CD4-positive, alpha-beta T cell treated with Interleukin-2 at 100 ng/mL for 4 hours (primary cell): ENCODE results near the gene POLR3A.
"Not testable (repeated sequence)": the region's sequence is repeated elsewhere in the genome, so short reads cannot be mapped to it uniquely, and the experiment has no call there.

Experiments used
- DNase-seq: peaks from one replicate; pipeline ENCODE4 v3.0.0-alpha.2; 2020; ENCODE audit warnings: low spot score

Gene POLR3A

GRCh38 chr10:78019264-78019663, 10.1 kb downstream of the POLR3A start:
- DNase-seq = no peak

DNA sequence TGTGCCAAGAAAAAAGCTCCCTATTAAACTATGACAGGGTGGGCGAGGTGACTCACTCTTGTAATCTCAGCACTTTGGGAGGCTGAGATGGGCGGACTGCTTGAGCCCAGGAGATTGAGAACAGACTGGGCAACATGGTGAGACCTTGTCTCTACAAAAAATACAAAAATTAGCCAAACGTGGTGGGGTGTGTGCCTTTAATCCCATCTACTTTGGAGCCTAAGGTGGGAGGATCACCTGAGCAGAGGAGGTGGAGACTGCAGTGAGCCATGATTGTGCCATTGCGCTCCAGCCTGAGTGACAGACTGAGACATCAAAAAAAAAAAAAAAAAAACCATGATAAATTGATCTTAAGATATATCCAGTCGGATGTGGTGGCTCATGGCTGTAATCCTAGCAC, 11.5 kb downstream of the POLR3A start:
- DNase-seq = no peak

DNA sequence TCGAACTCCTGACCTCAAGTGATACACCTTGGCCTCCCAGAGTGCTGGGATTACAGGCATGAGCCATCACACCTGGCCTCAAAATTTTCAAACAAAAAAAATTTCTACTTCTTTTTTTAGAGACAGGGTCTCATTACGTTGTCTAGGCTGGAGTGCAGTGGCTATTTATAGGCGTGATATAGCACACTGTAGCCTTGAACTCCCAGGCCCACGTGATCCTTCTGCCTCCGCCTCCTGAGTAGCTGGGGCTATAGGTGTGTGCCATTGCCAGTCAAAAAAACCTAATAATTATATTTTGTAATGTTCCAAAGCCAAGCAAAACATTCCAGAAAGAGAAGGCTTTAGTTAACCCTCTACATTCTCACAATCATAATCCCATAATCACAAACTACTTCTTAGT, 13.8 kb downstream of the POLR3A start:
- DNase-seq = no peak

DNA sequence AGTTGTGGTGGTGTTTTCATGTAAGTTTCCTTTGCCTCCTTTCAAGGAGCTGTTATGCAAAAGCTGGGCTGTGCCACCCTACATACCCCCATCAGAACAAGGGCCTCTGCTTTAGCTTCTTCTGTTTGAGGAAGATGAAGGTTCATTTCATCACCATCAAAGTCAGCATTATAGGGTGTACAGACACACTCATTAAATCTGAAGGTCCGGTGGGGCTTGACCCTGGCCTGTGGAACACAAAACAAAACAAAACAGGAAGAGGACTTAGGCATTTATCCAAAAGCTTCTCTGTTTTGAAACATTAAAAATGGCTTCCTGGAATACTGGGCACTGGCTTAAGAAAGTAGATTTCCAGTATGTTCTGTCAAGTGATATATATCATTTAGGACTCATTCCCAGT, 15.8 kb downstream of the POLR3A start:
- no peak for DNase-seq

DNA sequence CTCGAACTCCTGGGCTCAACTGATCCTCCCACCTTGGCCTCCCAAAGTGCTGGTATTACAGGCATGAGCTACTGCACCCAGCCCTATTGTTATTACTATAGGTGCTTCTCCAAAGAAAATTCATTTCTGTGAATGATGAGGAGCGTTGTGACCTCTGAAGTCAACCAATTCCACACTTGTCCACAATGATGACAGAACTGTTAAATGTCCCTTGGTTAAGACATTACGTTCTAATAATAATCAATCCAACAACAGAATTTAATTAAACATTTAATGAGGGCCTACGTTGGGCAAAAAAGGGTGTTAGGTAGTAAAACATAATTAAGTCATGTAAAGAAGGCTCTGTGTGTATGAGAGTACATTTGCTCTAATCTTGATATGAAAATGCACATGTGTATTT, 18.2 kb downstream of the POLR3A start:
- DNase-seq = no peak

DNA sequence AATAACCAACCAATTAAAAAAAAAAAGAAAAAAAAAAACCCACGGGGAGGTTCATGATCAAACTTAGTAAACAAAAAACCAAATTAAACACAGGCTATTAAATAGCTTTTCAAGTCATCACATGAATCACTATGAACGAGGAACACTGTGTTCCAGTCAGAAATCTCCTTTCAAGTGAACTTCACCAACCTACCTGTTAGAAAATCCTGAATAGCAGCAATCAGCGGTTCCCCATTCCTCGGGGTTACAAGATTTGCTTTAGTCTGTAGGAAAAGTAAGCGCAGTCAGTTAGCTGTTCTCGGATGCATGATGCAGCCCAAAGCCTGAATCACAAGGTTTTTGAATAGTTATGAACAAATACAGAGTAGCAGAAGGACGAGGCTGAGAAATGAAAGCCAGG, 19.0 kb downstream of the POLR3A start:
- DNase-seq = no peak

DNA sequence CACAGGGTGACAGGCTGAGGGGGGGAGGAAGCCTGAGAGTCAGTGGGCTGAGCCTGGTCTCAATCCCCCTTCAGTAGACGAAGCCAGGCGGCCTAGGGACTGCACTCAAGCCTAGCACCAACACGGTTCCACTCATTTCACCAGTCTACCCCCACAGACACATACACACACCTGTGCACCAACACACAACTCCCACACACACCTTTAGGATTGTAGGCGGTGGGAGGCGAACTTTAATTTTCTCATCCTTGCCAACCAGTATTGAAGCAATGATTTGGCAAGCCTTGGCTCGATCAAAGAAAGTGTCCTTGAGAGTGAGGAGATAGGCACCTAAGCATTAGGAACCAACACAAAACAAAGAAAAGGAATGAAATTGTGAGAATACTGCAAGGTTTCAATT, 19.7 kb downstream of the POLR3A start:
- DNase-seq = no peak

GRCh38 chr10:78007172-78007571, 22.1 kb downstream of the POLR3A start:
- DNase-seq = no peak

DNA sequence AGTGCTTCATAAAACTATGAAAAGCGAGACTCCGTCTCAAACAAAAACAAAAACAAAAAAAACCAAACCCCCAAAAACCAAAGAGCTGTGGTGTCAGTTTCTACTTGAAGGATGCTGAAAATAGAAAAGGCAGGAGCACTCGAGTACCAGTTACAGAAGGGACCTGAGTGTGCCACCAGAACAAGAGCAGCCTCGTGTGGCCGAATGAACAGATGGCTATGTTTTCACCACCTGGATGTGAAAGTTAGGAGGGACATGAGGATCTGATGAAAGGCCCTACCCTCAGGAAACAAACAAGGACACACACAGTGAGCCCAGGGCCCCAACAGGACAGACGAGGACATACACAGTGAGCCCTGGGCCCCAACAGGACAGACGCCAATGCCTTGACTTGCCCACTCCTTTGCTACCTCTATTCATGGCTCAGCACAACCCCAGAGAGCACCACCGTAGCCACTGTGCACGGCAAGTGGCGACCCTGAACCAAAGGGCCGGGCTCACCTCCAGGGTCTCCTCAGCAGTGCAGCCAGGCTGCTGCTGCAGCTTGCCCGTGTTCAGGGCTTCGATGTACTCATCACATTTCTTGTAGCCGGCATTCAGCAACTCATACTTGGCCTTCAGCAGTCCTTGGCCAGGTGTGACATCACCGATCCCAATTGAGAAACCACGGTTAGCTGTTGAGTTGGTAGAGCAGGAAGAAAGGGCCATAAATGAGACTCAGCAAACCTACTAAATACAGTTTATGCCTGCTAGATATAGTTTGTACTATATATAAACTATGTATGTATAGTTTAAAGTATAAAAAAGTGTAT, 24.9 kb downstream of the POLR3A start:
- no peak for DNase-seq

GRCh38 chr10:78002541-78003288, 26.6 kb downstream of the POLR3A start:
- no peak for DNase-seq

DNA sequence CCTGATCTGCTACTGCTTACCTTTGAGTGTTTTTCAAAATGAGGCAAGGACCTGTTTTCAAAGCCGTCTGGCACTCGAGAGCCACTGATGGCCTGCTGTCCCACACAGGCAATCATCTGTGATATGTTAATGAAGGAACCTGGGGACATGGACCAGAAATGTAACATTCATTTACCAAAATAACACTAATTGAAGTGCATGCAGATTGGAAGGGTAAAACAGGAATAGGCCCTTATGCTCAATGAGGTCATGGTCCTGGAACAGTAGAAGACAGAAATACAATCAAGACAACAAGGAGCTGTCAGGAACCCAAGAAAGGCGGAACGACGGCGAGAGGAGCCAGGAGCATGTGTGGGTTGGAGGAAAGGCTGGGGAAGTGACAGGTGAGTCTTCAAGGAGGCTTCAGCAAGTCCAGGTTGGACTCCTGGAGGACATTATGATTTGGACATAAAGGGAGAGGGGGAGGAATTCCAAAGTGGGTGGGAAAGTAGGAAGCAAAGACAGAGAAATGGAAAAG, 28.3 kb downstream of the POLR3A start:
- no peak for DNase-seq

DNA sequence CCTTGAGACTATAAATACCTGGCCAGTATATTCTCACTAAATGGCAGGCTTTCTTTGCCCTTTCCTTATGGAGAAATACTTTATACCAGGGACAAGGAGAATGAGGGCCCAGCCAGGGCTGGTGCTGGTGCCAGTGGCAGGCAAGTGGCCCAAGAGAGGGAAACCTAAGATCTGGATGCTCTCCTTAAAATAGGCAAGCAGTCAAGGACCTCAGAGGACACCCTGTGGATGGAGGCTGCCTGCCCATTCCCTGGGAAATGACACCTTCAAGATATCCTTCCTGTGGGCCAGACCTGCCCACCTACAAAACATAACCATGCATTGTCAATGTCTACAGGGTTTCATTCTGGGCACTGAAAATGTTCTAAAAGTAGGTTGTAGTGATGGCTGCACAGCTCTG, 29.1 kb downstream of the POLR3A start:
- no peak for DNase-seq

DNA sequence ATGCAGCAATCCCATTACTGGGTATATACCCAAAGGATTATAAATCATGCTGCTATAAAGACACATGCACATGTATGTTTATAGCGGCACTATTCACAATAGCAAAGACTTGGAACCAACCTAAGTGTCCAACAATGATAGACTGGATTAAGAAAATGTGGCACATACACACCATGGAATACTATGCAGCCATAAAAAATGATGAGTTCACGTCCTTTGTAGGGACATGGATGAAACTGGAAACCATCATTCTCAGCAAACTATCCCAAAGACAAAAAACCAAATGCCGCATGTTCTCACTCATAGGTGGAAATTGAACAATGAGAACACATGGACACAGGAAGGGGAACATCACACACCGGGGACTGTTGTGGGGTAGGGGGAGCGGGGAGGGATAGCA, 30.5 kb downstream of the POLR3A start:
- not testable (repeated sequence) for DNase-seq

GRCh38 chr10:77993620-77994019, 35.7 kb downstream of the POLR3A start:
- no peak for DNase-seq

- no peak for DNase-seq
These were observed 40.1 kb downstream of the POLR3A start for GRCh38 chr10:77989081-77989724.

DNA sequence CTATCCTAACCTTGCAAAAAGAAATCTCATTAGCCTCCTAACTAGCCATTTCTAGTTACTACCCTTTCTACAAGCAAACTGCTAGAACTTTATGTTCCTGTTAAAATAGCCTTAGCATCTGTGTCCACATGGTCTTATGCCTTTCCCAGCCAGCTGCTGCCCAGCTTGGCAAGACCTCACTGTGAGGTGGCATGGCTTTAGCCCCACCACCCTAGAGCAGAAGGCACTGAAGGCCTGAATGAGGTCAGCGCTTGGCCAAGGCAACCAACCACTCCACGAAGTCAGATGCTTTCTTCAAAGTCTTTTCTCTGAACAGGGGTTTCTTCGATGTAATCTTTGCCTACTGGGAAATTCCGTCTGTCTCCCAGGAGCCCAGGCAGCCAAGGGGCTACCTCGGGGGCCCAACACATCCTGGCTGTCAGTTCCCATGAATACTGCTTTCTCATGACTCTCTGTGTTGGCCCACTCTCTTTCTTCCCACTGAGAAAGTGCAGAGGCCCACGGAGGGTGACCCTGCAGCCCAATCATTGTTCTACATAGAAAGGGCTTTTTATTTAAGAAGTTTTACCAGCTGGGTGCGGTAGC, 41.6 kb downstream of the POLR3A start:
- no peak for DNase-seq

- no peak for DNase-seq
These were observed 44.3 kb downstream of the POLR3A start for GRCh38 chr10:77984986-77985385.

DNA sequence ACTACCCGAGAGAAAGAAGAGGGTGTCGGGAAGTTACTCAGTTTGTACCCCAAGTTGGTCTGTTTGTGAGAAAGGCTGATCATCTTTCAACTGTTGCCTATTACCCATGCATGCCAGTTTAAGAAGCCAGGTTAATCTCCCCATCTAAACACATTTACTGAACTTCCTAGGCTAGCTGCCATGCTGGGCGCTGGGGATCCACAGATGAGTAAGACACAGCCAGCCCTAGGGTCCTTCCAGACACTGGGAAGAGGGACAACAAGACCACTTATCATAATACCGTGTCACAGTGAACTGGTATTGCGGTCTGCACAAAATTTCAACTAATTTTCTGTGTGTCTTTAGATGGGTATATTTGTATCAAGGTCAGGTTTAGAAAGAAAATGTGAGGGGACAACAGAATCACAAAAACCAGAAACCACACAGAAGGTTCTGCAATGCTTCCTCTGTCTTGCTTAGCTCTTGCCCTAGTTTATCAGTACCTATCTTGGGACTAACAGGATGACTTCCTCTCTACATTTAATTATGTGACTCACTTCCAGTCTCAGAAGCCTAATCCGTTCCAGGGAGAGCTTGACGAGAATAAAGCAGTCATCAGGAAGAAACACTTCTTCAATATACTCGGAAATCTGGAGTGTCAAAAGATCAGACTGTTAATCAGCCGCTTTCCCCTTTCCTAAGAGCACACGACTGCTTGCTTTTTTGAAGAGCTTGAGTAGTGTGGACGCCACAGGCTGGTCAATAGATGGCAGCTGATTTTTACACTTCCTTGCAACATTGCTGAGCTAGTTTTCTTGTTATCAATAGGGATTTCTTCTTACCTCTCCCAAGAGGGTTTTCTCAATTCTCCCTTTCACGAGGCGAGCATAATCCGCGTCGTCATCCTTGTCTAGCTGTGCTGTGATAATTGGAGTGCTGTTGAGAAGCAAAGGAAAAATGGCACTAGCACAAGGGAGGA, 45.7 kb downstream of the POLR3A start:
- DNase-seq = no peak

DNA sequence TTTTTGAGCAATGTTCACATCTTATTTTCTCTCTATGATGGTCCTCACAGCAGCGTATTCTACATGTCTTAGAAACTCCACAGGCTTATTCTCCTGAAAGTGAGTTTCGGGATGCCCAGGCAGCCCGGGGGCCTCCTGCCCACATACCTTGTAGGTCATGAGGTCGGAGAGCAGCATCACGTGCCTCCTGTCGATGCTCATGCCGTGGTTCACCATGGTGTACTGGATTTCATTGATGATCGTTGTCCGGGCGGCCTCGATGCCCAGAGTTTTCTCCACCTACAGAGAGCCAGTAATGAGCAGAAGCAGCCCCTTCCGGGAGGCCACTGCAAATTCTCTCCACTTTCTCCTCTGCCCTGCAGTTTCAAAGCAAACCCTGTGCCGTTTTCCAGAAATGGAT, 48.0 kb downstream of the POLR3A start:
- no peak for DNase-seq

DNA sequence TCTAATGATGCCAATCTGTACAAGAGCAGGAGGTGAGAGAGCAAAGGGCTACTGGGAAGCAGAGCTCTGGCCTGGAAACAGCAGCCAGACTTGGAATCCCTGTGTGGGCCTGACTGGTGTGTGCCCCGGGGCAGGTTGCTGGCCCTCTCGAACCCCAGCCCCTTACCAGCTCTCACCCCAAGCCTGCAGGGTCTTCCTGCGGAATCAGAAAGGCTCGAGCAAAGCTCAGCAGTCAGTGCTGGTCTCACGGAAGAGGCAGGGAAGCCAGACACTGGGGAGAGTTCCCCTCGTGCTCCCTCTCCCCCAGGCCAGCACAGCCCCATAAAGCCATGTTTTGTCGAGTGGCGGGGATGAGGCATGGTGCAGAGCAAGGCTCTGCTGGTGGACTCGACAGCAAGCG, 50.1 kb downstream of the POLR3A start:
- DNase-seq = no peak

- DNase-seq = no peak
These were observed 51.0 kb downstream of the POLR3A start for GRCh38 chr10:77978360-77978759.
